Panc1 (cell line): Measurements from ENCODE around the gene DGKG.

Source experiments
- POLR2AphosphoS5 ChIP-seq: IDR thresholded peaks from 2 replicates; pipeline ENCODE4 v1.6.1; 2012; ENCODE audit warnings: mild to moderate bottlenecking, low read depth, low read length, moderate library complexity
- SIN3A ChIP-seq: IDR thresholded peaks from 2 replicates; pipeline ENCODE4 v1.6.1; 2012; ENCODE audit warnings: low read depth, mild to moderate bottlenecking, low read length, moderate library complexity, borderline replicate concordance; ENCODE audit not compliant: insufficient read depth
- TCF7L2 ChIP-seq: IDR thresholded peaks from 2 replicates; pipeline ENCODE4 v1.6.1; 2011; ENCODE audit warnings: mild to moderate bottlenecking, low read depth, low read length, inconsistent platforms
- TF ChIP-seq, protein P1 (sequence below): fragments of 450-650 bp; IDR thresholded peaks from 2 replicates; pipeline ENCODE4 v1.5.1; 2017; ENCODE audit warnings: mild to moderate bottlenecking
- TF ChIP-seq, protein P2 (sequence below), 2 experiments: IDR thresholded peaks; 2 replicates each; pipeline ENCODE4 v1.6.1; 2011 to 2012; ENCODE audit warnings: low read depth in 2 of 2, control low read depth in 1 of 2, low read length in 1 of 2, mild to moderate bottlenecking in 1 of 2, moderate library complexity in 1 of 2; ENCODE audit not compliant: insufficient read depth in 1 of 2

DNA sequence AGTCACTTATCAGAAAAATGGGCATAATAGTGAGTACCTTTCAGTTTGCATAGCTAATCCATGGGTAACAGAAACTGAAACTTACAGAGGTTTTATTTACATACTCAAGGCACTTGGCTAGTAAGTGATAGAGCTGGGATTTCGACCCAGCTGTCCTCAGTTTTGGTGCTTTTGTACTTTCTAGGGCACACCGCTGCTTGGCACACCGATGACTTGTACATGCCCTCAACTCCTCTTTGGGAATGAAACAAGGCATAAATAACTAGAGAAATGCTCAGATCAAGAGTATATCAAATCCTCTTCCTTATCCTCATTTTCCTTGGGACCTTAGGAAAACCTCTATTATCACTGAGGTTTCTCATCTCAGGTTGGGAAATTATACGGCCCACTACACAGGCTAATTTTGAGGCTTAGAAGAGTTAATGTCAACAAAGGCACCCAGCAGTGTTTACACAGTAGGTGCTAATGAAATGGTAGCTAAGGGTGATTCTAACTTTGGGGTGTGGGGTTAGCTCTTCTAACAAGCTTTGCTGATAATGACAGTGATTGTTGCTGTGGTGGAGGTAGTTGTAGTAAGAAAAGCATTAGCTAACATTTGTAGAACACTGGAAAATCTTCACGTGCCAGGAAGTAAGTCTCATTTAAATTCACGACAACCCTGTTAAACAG, 20.3 kb upstream of the DGKG start:
- TF ChIP-seq, protein P1, sequence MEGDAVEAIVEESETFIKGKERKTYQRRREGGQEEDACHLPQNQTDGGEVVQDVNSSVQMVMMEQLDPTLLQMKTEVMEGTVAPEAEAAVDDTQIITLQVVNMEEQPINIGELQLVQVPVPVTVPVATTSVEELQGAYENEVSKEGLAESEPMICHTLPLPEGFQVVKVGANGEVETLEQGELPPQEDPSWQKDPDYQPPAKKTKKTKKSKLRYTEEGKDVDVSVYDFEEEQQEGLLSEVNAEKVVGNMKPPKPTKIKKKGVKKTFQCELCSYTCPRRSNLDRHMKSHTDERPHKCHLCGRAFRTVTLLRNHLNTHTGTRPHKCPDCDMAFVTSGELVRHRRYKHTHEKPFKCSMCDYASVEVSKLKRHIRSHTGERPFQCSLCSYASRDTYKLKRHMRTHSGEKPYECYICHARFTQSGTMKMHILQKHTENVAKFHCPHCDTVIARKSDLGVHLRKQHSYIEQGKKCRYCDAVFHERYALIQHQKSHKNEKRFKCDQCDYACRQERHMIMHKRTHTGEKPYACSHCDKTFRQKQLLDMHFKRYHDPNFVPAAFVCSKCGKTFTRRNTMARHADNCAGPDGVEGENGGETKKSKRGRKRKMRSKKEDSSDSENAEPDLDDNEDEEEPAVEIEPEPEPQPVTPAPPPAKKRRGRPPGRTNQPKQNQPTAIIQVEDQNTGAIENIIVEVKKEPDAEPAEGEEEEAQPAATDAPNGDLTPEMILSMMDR: no peak; the same call in 1 of the 2 replicates
- TF ChIP-seq POLR2AphosphoS5: no peak
- TF ChIP-seq, protein P2, sequence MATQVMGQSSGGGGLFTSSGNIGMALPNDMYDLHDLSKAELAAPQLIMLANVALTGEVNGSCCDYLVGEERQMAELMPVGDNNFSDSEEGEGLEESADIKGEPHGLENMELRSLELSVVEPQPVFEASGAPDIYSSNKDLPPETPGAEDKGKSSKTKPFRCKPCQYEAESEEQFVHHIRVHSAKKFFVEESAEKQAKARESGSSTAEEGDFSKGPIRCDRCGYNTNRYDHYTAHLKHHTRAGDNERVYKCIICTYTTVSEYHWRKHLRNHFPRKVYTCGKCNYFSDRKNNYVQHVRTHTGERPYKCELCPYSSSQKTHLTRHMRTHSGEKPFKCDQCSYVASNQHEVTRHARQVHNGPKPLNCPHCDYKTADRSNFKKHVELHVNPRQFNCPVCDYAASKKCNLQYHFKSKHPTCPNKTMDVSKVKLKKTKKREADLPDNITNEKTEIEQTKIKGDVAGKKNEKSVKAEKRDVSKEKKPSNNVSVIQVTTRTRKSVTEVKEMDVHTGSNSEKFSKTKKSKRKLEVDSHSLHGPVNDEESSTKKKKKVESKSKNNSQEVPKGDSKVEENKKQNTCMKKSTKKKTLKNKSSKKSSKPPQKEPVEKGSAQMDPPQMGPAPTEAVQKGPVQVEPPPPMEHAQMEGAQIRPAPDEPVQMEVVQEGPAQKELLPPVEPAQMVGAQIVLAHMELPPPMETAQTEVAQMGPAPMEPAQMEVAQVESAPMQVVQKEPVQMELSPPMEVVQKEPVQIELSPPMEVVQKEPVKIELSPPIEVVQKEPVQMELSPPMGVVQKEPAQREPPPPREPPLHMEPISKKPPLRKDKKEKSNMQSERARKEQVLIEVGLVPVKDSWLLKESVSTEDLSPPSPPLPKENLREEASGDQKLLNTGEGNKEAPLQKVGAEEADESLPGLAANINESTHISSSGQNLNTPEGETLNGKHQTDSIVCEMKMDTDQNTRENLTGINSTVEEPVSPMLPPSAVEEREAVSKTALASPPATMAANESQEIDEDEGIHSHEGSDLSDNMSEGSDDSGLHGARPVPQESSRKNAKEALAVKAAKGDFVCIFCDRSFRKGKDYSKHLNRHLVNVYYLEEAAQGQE (IDR thresholded peaks at IDR 0.05; ENCODE audit: insufficient read depth in 1 of 2, low read depth in 2 of 2, low read length in 1 of 2): no peak
- TF ChIP-seq SIN3A: no peak
- no peak for TF ChIP-seq TCF7L2
